H9 (cell line): ENCODE data around the gene GNPTAB. TPM values are rescaled to one million over a fixed set of nuclear protein-coding genes. Genes with fewer than 3 reads are reported as not detected.

Source experiments
- DNase-seq: peaks from one replicate; pipeline ENCODE4 v3.0.0-alpha.2; 2017
- H2AFZ ChIP-seq: one replicate; pipeline ENCODE4 v1.6.1; 2013; ENCODE audit warnings: mild to moderate bottlenecking, low read length, control low read depth, moderate library complexity
- H2AK5ac ChIP-seq: 2 replicates; pipeline ENCODE4 v1.6.1; 2013; ENCODE audit warnings: low read length, control low read depth, mixed read lengths; ENCODE audit not compliant: insufficient read length
- H2BK120ac ChIP-seq: one replicate; pipeline ENCODE4 v1.6.1; 2013; ENCODE audit warnings: low read depth, mild to moderate bottlenecking, low read length, control low read depth, inconsistent platforms; ENCODE audit not compliant: poor library complexity, severe bottlenecking
- H2BK12ac ChIP-seq: 2 replicates; pipeline ENCODE4 v1.6.1; 2013; ENCODE audit warnings: low read length, control low read depth, mixed read lengths, low read depth; ENCODE audit not compliant: insufficient read length
- H2BK15ac ChIP-seq: 2 replicates; pipeline ENCODE4 v1.6.1; 2013; ENCODE audit warnings: low read depth, low read length, control low read depth
- H2BK20ac ChIP-seq: one replicate; pipeline ENCODE4 v1.6.1; 2013; ENCODE audit warnings: low read depth, mild to moderate bottlenecking, low read length, control low read depth, inconsistent platforms; ENCODE audit not compliant: poor library complexity, severe bottlenecking
- H2BK5ac ChIP-seq: 2 replicates; pipeline ENCODE4 v1.6.1; 2013; ENCODE audit warnings: low read length, control low read depth, mixed read lengths; ENCODE audit not compliant: insufficient read length
- H3K14ac ChIP-seq: 2 replicates; pipeline ENCODE4 v1.6.1; 2013; ENCODE audit warnings: low read length, control low read depth; ENCODE audit not compliant: insufficient read depth
- H3K18ac ChIP-seq: 2 replicates; pipeline ENCODE4 v1.6.1; 2013; ENCODE audit warnings: low read depth, mild to moderate bottlenecking, mixed read lengths, low read length, control low read depth; ENCODE audit not compliant: insufficient read length
- H3K23ac ChIP-seq: 2 replicates; pipeline ENCODE4 v1.6.1; 2013; ENCODE audit warnings: low read length, control low read depth, mixed read lengths, low read depth; ENCODE audit not compliant: insufficient read length
- H3K23me2 ChIP-seq: 2 replicates; pipeline ENCODE4 v1.6.1; 2013; ENCODE audit warnings: low read depth, mild to moderate bottlenecking, mixed read lengths, low read length, control low read depth; ENCODE audit not compliant: insufficient read length, poor library complexity, severe bottlenecking
- H3K27ac ChIP-seq: 2 replicates; pipeline ENCODE4 v1.5.1; 2013; ENCODE audit warnings: low read length, control low read depth, mixed read lengths, low read depth; ENCODE audit not compliant: insufficient read length
- H3K27me3 ChIP-seq: 2 replicates; pipeline ENCODE4 v1.6.1; 2013; ENCODE audit warnings: low read length, control low read depth, inconsistent platforms; ENCODE audit not compliant: insufficient read depth
- H3K4ac ChIP-seq: 2 replicates; pipeline ENCODE4 v1.6.1; 2013; ENCODE audit warnings: low read depth, mild to moderate bottlenecking, control low read depth, inconsistent platforms, low read length, moderate library complexity
- H3K4me1 ChIP-seq: 2 replicates; pipeline ENCODE4 v1.6.1; 2013; ENCODE audit warnings: low read length, control low read depth, inconsistent platforms; ENCODE audit not compliant: insufficient read depth
- H3K4me2 ChIP-seq: 2 replicates; pipeline ENCODE4 v1.6.1; 2013; ENCODE audit warnings: low read length, control low read depth, mixed read lengths; ENCODE audit not compliant: insufficient read length, insufficient read depth
- H3K56ac ChIP-seq: 2 replicates; pipeline ENCODE4 v1.6.1; 2013; ENCODE audit warnings: low read depth, mild to moderate bottlenecking, mixed read lengths, low read length, control low read depth; ENCODE audit not compliant: insufficient read length
- H3K79me1 ChIP-seq: 2 replicates; pipeline ENCODE4 v1.6.1; 2013; ENCODE audit warnings: low read depth, mild to moderate bottlenecking, moderate library complexity, low read length, control low read depth, inconsistent platforms; ENCODE audit not compliant: insufficient read depth, poor library complexity, severe bottlenecking
- H3K79me2 ChIP-seq: 2 replicates; pipeline ENCODE4 v1.6.1; 2013; ENCODE audit warnings: low read length, control low read depth, inconsistent platforms; ENCODE audit not compliant: insufficient read depth
- H3K9ac ChIP-seq: 2 replicates; pipeline ENCODE4 v1.6.1; 2013; ENCODE audit warnings: low read length, control low read depth, mixed read lengths; ENCODE audit not compliant: insufficient read length; ENCODE audit errors: extremely low read depth
- H3K9me3 ChIP-seq: one replicate; pipeline ENCODE4 v1.6.1; 2013; ENCODE audit warnings: low read depth, low read length, inconsistent platforms; ENCODE audit not compliant: control insufficient read depth
- H3T11ph ChIP-seq: one replicate; pipeline ENCODE4 v1.6.1; 2013; ENCODE audit warnings: mild to moderate bottlenecking, low read length, control low read depth, inconsistent platforms
- H4K20me1 ChIP-seq: one replicate; pipeline ENCODE4 v1.6.1; 2013; ENCODE audit not compliant: control insufficient read depth, insufficient read length, insufficient read depth
- H4K5ac ChIP-seq: 2 replicates; pipeline ENCODE4 v1.6.1; 2013; ENCODE audit warnings: low read depth, mild to moderate bottlenecking, mixed read lengths, low read length, control low read depth; ENCODE audit not compliant: insufficient read length
- H4K8ac ChIP-seq: replicated peaks from 2 replicates; pipeline ENCODE4 v1.6.1; 2013; ENCODE audit warnings: low read length, control low read depth, mixed read lengths, low read depth; ENCODE audit not compliant: insufficient read length
- H4K91ac ChIP-seq: 2 replicates; pipeline ENCODE4 v1.6.1; 2013; ENCODE audit warnings: low read depth, mild to moderate bottlenecking, moderate library complexity, mixed read lengths, low read length, control low read depth; ENCODE audit not compliant: insufficient read length
- H3K27ac Mint-ChIP-seq, 3 experiments: 2 replicates in 2 of 3; 3 replicates in 1 of 3; pipeline ENCODE4 v1.8.0; 2020 to 2021; ENCODE audit warnings: mixed read lengths in 3 of 3, mild to moderate bottlenecking in 1 of 3, moderate library complexity in 1 of 3
- H3K27me3 Mint-ChIP-seq: 2 replicates; pipeline ENCODE4 v1.8.0; 2021; ENCODE audit warnings: low read depth, mild to moderate bottlenecking, moderate library complexity, mixed read lengths
- H3K36me3 Mint-ChIP-seq, 3 experiments: 2 replicates in 2 of 3; 3 replicates in 1 of 3; pipeline ENCODE4 v1.8.0; 2020 to 2021; ENCODE audit warnings: low read depth in 3 of 3, mixed read lengths in 3 of 3; ENCODE audit not compliant: insufficient read depth in 1 of 3
- H3K4me1 Mint-ChIP-seq, 2 experiments: 2 replicates each; pipeline ENCODE4 v1.8.0; 2020; ENCODE audit warnings: mixed read lengths in 2 of 2
- H3K4me3 Mint-ChIP-seq, 2 experiments: 2 replicates in 1 of 2; 3 replicates in 1 of 2; pipeline ENCODE4 v1.8.0; 2020 to 2021; ENCODE audit warnings: mild to moderate bottlenecking in 2 of 2, mixed read lengths in 2 of 2, moderate library complexity in 1 of 2
- H3K9me3 Mint-ChIP-seq, 2 experiments: 2 replicates in 1 of 2; 3 replicates in 1 of 2; pipeline ENCODE4 v1.8.0; 2020; ENCODE audit warnings: mild to moderate bottlenecking in 2 of 2, mixed read lengths in 2 of 2, moderate library complexity in 1 of 2
- WGBS: extraction: QIAGEN DNeasy Blood & Tissue Kit; methylation state at CpG from one replicate; pipeline ENCODE4 v1.1.7; 2013; ENCODE audit warnings: missing lambda C conversion rate, low lambda C conversion rate, mixed read lengths; ENCODE audit not compliant: insufficient read length; ENCODE audit errors: extremely low coverage; 5-methylcytosine and 5-hydroxymethylcytosine counted together
- total RNA-seq: library from RNA; stranded (reverse); gene quantifications from 2 replicates; pipeline ENCODE4 v1.2.1, GENCODE V29; 2021
- TF ChIP-seq, protein P1 (sequence below): fragments of 200-600 bp; sonication (generic); conservative IDR thresholded peaks from 3 replicates; pipeline ENCODE4 v1.8.0; 2021; ENCODE audit warnings: antibody characterized with exemption, mild to moderate bottlenecking

The GNPTAB gene
- total RNA-seq, 1 experiment from 2014 or later, result 44.3 TPM

DNA sequence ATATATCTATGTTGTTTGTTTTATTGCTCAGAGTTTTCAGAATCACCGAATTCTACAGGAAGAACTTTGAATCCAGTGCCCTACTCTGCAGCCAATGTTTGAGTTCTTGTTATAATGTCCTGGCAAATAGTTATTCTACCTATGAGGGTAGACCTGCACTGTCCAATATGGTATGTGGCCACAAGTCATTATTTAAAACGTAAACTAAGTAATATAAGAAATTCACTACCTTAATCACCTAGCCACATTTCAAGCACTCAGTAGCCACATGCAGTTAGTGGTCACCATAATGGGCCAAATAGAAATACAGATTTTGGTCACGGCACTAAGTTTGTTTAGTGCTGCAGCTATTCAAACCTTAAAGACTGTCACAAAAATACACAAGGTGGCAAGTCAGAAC is 26.4 kb downstream of the GNPTAB start:
- WGBS, result no CpG with 5 or more reads among the region's 3 CpGs
- Histone ChIP-seq H3K23me2 (no peaks in the 10 kb centered on the region), H2BK120ac (no peak overlapping the region), H3K27me3 (no peaks in the 10 kb centered on the region), H3K4me1 (no peaks in the 10 kb centered on the region; the same call in 1 of the 2 replicates), H3K4ac (no peak overlapping the region), H3K56ac (no peak overlapping the region), H2AFZ (no peak overlapping the region), H3T11ph (no peak overlapping the region), H2BK12ac (no peak overlapping the region), H4K8ac (no peak overlapping the region), H2BK15ac (no peak overlapping the region), H3K79me2 (no peaks in the 10 kb centered on the region; the same call in 1 of the 2 replicates), H3K27ac (no peak overlapping the region), H3K18ac (no peak overlapping the region), H4K91ac (no peak overlapping the region), H3K9me3 (no peaks in the 10 kb centered on the region), H2AK5ac (no peak overlapping the region), H2BK20ac (no peak overlapping the region), H3K9ac (no peak overlapping the region), H3K79me1 (no peaks in the 10 kb centered on the region), H4K20me1 (no peaks in the 10 kb centered on the region), H2BK5ac (no peak overlapping the region), H3K14ac (no peak overlapping the region), H4K5ac (no peak overlapping the region), H3K23ac (no peak overlapping the region), H3K4me2 (no peak overlapping the region)
- Mint-ChIP-seq H3K36me3 (peaks cover 0 to 2% (median 0%) of the 10 kb centered on the region in 3 experiments; a peak in 2 of 7 replicates), H3K27ac (peak overlapping the region in 1 of 3 experiments; percentile 25; a peak in 1 of 7 replicates), H3K4me1 (peaks cover 13 to 27% of the 10 kb centered on the region in 2 experiments), H3K27me3 (no peaks in the 10 kb centered on the region), H3K4me3 (no peak overlapping the region), H3K9me3 (no peaks in the 10 kb centered on the region)
- TF ChIP-seq, protein P1, sequence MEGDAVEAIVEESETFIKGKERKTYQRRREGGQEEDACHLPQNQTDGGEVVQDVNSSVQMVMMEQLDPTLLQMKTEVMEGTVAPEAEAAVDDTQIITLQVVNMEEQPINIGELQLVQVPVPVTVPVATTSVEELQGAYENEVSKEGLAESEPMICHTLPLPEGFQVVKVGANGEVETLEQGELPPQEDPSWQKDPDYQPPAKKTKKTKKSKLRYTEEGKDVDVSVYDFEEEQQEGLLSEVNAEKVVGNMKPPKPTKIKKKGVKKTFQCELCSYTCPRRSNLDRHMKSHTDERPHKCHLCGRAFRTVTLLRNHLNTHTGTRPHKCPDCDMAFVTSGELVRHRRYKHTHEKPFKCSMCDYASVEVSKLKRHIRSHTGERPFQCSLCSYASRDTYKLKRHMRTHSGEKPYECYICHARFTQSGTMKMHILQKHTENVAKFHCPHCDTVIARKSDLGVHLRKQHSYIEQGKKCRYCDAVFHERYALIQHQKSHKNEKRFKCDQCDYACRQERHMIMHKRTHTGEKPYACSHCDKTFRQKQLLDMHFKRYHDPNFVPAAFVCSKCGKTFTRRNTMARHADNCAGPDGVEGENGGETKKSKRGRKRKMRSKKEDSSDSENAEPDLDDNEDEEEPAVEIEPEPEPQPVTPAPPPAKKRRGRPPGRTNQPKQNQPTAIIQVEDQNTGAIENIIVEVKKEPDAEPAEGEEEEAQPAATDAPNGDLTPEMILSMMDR, result no peak
- DNase-seq, result no peak
